WTC11 (cell line): ENCODE data around the gene STK32C.

Experiments
- CTCF ChIP-seq: fragments of 200-600 bp; IDR thresholded peaks from 2 replicates; pipeline ENCODE4 v1.8.0; 2022; ENCODE audit warnings: antibody characterized with exemption
- JUN ChIP-seq: sonication (generic); formaldehyde crosslinking; IDR thresholded peaks from 2 replicates; pipeline ENCODE4 v1.8.0; 2023; ENCODE audit warnings: mild to moderate bottlenecking, missing genetic modification reagents
- NFYB ChIP-seq: sonication (generic); formaldehyde crosslinking; conservative IDR thresholded peaks from 2 replicates; pipeline ENCODE4 v1.8.0; 2022; ENCODE audit warnings: low read depth, missing genetic modification reagents
- STAT6 ChIP-seq: sonication (generic); formaldehyde crosslinking; conservative IDR thresholded peaks from 2 replicates; pipeline ENCODE4 v1.8.1; 2023; ENCODE audit warnings: mild to moderate bottlenecking, low read depth, missing genetic modification reagents, moderate library complexity
- ZBTB21 ChIP-seq: sonication (generic); formaldehyde crosslinking; IDR thresholded peaks from 2 replicates; pipeline ENCODE4 v1.8.1; 2023; ENCODE audit warnings: mild to moderate bottlenecking, missing genetic modification reagents, borderline replicate concordance
- ZNF512 ChIP-seq: sonication (generic); formaldehyde crosslinking; IDR thresholded peaks from 2 replicates; pipeline ENCODE4 v1.8.1; 2022; ENCODE audit warnings: missing genetic modification reagents, borderline replicate concordance
- TF ChIP-seq, protein P1 (sequence below): sonication (generic); formaldehyde crosslinking; IDR thresholded peaks from 2 replicates; pipeline ENCODE4 v1.8.1; 2023; ENCODE audit warnings: mild to moderate bottlenecking, missing genetic modification reagents, borderline replicate concordance

GRCh38 chr10:132250481-132251475, 57.0 kb downstream of the STK32C start:
- TF ChIP-seq NFYB: no peak
- no peak for TF ChIP-seq CTCF
- no peak for TF ChIP-seq ZBTB21 (CRISPR knock-in tag)
- no peak for TF ChIP-seq JUN
- no peak for TF ChIP-seq ZNF512
- TF ChIP-seq, protein P1, sequence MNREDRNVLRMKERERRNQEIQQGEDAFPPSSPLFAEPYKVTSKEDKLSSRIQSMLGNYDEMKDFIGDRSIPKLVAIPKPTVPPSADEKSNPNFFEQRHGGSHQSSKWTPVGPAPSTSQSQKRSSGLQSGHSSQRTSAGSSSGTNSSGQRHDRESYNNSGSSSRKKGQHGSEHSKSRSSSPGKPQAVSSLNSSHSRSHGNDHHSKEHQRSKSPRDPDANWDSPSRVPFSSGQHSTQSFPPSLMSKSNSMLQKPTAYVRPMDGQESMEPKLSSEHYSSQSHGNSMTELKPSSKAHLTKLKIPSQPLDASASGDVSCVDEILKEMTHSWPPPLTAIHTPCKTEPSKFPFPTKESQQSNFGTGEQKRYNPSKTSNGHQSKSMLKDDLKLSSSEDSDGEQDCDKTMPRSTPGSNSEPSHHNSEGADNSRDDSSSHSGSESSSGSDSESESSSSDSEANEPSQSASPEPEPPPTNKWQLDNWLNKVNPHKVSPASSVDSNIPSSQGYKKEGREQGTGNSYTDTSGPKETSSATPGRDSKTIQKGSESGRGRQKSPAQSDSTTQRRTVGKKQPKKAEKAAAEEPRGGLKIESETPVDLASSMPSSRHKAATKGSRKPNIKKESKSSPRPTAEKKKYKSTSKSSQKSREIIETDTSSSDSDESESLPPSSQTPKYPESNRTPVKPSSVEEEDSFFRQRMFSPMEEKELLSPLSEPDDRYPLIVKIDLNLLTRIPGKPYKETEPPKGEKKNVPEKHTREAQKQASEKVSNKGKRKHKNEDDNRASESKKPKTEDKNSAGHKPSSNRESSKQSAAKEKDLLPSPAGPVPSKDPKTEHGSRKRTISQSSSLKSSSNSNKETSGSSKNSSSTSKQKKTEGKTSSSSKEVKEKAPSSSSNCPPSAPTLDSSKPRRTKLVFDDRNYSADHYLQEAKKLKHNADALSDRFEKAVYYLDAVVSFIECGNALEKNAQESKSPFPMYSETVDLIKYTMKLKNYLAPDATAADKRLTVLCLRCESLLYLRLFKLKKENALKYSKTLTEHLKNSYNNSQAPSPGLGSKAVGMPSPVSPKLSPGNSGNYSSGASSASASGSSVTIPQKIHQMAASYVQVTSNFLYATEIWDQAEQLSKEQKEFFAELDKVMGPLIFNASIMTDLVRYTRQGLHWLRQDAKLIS (CRISPR knock-in tag): no peak
- TF ChIP-seq STAT6 (CRISPR knock-in tag): no peak
